Iris pigment epithelial cell (primary cell): ENCODE measurements around the gene PARK7.
A peak's percentile ranks its signal among the peaks of the same experiment; 100 is the strongest.

ENCODE experiments used
- DNase-seq: peaks from one replicate; pipeline ENCODE4 v3.0.0-alpha.2; 2011; ENCODE audit warnings: low read depth

Gene PARK7

DNA sequence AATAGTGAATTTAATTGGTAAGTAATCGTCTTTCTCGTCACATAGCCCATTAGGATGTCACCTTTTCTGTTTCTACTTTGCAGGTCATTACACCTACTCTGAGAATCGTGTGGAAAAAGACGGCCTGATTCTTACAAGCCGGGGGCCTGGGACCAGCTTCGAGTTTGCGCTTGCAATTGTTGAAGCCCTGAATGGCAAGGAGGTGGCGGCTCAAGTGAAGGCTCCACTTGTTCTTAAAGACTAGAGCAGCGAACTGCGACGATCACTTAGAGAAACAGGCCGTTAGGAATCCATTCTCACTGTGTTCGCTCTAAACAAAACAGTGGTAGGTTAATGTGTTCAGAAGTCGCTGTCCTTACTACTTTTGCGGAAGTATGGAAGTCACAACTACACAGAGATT is 23.3 kb downstream of the PARK7 start:
- no peak for DNase-seq

DNA sequence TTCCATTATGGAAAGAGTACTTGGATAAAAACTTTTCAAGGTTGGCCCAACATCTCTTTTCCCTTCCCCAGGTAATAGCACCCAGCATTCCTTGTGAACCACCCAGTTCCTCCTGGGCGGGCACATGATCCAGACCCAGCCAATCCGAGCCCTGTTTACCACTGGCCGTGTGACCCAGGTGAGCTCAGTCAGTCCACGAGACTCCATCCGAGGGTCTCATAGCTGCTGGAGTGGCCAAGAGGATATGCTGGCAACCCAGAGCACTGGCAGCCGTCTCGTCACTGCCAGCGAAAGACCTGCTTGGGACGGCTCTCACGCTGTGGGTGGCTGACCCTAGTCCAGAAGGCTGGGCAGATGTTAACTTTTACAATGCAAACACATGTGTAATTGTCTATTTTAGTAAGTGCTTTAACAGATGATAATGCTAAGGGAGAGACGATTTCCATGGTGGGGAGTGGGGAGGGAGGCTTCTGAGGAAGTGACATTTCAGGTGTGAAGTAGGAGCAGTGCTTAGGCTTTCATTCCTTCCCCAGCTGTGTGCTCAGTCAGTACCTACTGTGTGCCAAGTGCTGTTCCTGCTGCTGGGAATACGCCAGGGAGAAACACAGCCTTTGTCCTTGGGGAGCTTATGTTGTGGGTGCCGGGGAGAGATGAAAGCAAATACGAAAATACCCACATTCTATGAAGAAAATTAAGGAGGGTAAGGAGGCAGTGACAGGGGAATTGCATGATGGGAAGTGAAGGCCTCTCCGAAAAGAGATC is 24.5 kb downstream of the PARK7 start:
- no peak for DNase-seq

DNA sequence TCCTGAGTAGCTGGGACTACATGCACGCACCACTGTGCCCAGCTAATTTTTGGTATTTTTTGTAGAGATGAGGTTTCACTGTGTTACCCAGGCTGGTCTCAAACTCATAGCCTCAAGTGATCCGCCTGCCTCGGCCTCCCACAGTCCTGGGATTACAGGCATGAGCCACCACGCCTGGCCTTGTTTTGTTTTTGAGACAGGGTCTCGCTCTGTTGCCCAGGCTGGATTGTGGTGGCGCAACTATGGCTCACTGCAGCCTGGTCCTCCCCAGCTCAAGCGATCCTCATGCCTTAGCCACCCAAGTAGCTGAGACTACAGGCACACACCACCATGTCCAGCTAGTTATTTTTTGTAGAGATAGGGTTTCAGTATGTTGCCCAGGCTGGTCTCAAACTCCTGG is 26.0 kb downstream of the PARK7 start:
- no peak for DNase-seq

DNA sequence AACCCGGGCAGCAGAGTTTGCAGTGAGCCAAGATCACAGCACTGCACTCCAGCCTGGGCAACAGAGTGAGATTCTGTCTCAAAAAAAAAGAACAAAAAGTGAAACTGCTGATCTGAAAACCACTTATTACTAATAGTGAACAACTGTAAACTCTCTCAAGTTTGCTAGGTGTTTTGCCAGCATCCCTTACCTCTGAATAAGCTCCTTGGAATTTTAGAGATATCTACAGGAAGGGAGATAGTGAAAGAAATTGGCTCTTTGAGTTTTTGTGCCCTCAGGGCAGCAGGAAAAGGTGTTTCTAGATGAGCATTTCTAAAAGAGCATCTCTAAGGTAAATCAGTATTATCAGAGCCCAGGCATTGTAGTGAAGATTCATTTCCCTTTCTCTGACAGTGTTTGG is 27.1 kb downstream of the PARK7 start:
- no peak for DNase-seq

DNA sequence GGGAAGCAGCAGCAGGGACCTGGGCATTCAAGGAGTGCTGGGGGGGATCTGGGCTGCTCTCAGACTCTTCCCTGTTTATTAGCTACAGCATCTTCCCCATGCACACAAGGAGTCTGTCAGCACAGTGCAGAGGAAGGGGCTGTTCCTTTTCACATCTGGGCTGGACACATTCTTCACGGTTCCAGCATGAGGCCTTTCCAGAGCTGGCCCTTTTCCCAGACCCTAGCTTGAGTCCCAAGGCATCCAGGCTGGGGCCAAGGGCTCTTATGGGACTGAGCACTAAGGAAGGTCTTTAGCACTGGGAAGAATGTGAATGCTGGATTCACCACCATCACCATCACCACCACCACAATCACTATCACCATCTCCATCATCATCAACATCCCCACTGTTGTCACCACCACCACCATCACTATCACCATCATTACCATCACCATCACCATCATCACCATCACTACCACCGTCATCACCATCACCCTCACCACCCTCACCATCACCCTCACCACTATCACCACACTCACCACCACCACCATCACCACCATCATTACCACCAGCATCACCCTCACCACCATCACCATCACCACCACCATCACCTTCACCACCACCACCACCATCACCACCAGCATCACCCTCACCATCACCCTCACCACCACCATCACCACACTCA is 28.4 kb downstream of the PARK7 start:
- DNase-seq = no peak

DNA sequence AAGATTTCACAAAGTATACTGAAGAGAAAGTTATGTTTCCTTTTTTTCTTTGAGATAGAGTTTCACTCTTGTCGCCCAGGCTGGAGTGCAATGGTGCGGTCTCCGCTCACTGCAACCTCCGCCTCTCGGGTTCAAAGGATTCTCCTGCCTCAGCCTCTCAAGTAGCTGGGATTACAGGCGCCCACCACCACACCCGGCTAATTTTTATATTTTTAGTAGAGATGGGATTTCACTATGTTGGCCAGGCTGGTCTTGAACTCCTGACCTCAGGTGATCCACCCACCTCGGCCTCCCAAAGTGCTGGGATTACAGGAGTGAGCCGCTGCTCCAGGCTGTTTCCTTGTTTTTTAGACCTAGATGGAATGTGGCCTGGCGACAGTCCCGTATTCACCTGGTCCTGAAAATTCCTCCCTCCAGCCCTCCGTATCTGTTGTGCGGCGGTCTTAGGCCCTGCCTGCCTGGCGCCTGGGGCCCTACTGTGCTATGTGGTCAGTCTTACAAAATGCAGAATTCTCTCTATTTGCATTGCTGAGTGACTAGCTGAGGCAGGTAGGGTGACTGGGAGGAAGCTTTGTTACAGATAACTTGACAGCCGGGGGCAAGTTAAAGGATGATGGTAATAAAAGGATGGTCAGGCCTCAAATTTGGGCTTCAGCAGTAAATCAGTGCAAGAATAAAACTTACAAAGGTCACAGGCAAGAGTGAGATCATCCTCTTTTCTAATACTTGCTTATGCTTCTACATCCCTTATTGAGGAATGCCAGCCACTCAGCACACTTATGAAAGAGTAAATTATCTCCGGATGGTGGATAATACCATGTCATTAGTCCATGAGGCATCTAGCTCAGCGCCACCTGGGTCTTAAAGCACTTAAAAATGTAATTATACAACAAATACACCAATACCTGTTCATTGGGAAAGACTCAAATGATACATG is 30.3 kb downstream of the PARK7 start:
- no peak for DNase-seq

DNA sequence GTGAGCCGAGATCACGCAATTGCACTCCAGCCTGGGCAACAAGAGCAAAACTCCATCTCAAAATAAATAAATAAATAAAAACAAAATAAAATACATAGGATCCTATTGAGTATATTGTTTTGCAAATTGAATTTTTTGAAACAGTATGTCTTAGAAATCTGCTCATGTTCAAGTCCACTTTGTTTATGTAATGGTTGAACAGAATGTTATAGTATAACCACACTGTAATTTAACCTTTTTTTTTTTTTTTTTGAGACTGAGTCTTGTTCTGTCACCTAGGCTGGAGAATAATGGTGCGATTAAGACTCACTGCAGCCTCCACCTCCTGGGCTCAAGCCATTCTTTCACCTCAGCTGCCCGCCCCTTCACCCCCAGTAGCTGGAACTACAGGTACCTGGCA is 31.4 kb downstream of the PARK7 start:
- DNase-seq = no peak

DNA sequence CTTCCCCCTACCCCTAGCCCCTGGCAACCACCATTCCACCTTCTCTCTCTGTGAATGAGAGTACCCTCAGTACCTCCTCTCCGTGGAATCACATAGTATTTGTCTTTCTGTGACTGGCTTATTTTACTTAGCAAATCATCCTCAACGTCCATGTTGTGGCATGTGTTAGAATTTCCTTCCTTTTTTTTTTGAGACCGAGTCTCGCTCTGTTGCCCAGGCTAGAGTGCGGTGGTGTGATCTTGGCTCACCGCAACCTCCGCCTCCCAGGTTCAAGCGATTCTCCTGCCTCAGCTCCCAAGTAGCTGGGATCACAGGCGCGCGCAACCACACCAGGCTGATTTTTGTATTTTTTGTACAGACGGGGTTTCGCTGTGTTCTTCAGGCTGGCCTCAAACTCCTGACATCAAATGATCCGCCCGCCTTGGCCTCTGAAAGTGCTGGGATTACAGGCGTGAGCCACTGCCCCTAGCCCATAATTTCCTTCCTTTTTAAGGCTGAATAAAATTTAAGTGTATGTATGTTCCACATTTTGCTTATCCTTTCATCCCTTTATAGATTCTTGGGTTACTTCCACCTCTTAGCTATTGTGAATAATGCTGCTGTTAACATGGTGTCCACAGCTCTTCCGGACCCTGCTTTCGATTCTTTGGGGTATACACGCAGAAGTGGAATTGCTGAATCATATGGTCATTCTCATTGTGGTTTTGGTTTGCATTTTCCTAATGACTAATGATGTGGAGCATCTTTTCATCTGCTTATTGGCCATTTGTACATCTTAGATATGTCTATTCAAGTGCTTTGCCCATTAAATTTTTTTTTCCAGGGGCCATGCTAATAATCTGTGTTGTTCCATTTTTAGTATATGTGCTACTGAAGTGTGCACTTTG is 32.3 kb downstream of the PARK7 start:
- DNase-seq = peak; percentile 93

DNA sequence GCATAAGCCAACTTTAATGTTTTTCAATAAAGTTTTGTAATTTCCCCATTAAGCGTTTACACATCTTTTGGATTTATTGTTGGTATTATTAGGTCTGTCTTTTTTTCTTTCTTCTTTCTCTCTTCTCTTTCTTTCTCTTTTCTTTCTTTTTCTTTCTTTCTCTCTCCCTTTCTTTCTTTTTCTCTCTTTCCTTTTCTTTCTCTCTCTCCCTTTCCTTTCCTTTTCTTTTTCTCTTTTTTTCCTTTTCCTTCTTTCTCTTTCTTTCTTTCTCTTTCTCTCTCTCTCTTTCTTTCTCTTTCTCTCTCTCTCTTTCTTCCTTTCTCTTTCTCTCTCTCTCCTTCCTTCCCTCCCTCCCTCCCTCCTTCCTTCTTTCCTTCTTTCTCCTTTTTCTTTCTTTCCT is 33.3 kb downstream of the PARK7 start:
- DNase-seq = no peak

DNA sequence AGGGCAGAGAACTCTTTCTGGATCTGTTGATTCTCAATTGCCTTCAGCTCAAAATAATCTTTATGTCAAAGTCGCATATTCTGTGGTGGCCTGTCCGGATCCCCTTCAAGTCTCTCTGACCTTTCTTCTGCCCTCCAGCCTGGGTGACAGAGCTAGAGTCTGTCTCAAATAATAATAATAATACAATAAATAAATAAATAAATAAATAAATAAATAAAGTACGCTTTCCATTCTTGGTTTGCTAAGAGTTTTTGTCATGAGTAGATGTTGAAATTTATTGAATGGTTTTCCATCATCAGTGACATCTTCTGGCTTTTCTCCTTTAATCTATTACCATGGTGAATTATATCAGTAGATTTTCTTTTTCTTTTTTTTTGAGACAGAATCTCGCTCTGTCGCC is 33.9 kb downstream of the PARK7 start:
- DNase-seq = no peak

DNA sequence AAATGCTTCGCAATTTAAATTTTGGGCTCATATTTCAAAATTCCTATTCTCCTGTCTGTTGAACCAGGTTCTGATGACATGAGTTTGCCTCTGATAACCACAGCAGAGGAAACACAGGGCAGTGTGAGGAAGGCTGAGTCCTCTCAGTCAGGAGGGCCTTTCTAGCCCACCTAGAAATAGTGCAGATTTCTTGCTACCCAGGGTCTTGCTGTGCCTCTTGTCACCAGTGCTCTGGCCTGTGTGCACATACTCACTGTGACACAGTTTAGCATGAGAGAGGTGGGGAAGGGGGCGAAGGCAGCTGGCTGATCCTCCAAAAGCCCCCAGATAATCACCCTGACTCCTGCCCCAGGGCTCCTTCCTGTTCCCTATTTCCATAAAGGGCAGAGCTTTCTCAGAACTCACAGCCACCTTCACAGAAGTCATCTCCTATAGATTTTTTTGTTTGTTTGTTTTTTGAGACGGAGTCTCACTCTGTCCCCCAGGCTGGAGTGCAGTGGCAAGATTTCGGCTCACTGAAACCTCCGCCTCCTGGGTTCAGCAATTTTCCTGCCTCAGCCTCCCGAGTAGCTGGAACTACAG is 40.9 kb downstream of the PARK7 start:
- peak; percentile 39 for DNase-seq

DNA sequence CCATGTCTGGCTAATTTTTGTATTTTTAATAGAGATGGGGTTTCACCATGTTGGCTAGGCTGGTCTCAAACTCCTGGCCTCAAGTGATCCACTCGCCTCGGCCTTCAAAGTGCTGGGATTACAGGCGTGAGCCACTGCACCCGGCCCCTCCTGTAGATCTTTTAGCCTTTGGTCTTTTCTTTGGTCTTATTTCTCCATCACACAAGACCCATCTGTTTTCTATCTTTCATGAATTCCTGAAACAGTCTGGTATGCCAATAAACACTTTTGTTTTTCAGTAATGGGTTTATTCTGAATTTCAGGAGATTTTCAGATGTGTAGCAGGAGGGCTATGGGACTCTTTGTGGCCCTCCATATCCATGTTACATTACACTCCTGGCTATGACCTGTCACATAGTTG is 41.4 kb downstream of the PARK7 start:
- DNase-seq = peak; percentile 27

DNA sequence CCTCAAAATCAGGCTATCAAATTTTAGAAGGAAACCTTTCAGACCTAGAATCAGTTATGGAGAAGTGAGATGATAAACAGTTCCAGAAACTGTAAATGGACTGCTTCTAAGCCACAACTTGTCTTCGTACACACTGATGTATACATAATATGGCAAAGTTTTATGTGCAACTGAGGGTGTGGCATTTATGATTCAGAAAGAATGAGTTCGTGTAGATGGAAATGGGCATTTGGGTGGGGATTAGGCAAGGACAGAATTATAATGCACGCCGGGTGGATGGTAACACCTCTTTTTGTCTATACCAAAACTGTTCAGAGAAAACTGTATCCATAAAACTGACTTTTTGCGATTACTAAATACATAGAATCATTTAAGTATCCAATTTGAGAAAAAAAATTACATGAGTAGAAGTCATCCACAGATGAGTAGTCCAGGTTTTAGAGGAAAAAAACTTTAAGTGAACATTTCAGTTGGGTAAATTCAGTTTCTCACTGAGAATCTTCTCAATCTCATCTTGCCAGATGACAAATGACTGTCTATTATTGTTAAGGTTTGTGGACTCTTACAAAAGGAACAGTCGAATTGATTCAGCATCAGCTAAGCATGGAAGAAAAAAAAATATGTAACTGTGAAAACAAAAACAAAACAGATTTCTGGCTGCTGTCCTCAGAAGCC is 42.1 kb downstream of the PARK7 start:
- DNase-seq = peak; percentile 24

DNA sequence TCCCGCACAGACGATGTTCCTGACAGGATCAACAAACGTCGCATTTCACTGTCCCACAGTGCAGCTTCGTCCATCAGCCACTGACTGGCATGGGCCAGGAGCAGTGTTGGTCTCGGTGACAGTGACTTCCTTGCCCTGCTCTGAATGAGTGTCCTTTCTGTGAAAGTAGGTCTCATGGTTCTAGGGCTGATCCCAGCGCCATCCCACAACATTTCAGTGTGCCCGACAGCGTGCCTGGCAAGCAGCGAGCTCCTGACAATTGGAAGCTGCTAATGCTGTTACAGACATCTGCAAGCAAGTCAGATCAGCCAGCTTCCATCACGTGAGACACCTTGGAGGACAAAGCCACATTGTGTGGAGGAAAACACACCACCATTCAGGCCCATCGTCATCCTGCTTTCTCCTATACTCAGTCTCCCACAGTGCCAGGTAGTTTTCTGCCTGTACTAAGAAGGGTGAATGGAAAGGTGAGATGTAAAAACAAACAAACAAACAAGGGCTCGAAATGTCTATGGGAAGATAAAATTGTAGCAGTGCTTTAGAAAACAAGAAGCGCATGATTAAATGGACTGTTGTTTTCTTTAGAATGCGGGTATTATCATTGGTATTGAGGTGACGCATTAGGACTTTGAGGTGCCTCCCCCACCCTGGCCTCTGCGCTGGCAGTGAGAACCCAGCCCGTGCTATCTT is 42.7 kb downstream of the PARK7 start:
- DNase-seq = peak; percentile 43

DNA sequence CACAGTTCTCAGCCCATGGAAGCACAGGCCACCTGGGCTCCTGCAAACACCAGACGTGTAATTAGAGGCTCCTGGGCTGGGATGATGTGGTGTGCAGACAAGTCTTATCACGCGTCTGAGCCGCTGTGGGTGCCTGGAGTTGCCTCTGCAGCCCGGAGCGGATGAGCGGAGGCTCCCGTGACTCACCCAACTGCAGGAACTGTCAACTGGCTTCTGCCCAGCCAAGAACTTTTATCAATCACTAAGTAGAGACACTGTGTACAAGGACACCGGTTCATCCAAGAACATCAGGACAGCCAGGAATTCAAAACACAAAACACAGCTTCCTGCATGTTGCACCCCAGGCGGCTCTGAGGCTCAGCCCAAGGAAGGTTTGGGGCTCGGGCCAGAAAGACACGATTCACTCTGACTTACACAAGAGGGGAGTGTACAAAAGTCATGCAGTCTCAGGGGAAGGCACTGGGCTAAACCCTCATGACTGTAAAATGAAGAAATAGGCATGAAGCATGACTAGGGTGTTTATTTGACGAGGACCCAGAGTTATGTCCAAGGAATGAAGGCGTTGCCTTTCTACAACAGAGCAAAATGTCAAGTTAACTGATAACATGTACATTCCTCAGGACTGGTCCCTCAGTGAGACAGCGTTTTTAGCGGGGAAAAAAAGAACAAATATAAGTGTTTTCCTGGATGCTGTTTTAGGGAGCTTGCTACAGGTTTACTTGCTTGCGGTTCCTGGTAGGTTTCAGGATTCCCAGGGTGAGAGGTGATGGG is 43.5 kb downstream of the PARK7 start:
- peak; percentile 97 for DNase-seq

DNA sequence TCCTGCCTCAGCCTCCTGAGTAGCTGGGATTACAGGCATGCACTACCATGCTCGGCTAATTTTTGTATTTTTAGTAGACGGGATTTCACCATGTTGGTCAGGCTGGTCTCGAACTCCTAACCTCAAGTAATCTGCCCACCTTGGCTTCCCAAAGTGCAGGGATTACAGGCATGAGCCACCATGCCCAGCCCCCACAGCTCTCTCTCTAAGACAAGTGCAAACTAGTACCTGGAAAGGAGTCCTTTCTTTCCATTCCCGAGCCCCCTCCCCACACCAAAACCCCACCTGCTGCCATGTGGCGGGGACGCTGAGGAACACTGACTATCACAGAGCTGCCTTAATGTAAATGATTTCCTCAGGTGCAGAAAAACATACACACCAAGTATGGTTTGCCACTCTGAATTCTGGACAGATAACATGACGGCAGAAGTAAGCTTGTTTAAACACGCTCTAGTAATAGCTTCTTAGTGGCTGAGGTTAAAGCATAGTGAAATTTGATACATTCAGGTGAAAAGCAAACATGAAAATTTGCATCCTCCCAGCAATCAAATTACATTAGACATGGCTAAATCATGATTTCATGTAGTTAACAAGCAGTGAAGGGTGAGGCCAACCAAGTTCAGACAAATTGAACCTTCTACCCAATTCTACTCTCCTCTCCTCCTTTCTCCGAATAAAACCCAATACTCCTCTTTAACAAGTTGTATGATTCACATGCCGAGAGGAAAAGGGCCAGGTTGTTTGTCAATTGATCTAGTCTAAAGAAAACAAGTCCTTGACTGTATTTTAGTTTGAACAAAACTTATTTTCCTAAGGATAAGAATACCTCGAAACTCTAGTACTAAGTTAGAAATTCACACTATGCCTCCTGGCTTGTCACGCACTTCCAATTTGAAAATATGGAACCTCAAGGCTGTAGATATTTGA is 44.8 kb downstream of the PARK7 start:
- peak; percentile 51 for DNase-seq

DNA sequence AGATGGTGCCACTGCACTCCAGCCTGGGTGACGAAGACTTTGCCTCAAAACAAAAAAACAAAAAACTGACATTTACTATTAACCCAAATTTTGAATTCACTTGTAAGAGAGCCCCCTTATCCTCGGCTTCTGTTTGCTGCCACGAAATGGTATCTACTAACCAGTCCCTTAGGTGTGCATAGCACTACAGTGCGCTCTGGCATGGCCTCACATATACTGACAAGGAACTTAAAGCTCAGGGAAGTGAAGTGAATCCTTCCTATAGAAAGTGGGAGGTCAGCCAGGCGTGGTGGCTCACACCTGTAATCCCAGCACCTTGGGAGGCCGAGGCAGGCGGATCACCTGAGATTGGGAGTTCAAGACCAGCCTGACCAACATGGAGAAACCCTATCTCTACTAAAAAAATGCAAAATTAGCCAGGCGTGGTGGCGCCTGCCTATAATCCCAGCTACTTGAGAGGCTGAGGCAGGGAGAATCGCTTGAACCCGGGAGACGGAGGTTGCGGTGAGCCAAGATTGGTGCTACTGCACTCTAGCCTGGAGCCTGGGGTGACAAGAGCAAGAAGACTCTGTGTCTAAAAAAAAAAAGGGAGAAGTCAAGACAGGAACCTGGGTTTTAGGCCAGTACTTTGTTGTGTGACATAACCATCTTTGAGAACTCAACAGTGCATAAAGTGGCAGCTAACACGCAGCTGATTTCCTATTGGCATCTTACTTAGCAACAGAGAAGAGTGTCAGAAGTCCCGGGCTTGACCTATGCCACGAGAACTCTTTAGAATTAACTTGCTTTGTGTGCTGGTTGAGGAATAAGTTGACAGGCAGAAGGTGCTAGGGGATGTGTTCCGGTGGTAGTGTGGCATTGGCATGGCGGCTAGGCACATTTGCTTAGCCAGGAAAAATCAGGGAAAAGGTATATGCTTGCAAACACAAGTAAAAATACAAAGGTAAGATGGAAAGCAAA is 47.8 kb downstream of the PARK7 start:
- DNase-seq = peak; percentile 43
